ENCODE measurements around the gene MRTO4. TPM values are rescaled to one million over a fixed set of nuclear protein-coding genes. Genes with fewer than 3 reads are reported as not detected.
"Not testable (repeated sequence)": the region's sequence is repeated elsewhere in the genome, so short reads cannot be mapped to it uniquely, and the experiment has no call there.

MRTO4 gene
- polyA plus RNA-seq, 3 donors from 2014 or later, result 9.1 to 21.8 (median 17.1) TPM

DNA sequence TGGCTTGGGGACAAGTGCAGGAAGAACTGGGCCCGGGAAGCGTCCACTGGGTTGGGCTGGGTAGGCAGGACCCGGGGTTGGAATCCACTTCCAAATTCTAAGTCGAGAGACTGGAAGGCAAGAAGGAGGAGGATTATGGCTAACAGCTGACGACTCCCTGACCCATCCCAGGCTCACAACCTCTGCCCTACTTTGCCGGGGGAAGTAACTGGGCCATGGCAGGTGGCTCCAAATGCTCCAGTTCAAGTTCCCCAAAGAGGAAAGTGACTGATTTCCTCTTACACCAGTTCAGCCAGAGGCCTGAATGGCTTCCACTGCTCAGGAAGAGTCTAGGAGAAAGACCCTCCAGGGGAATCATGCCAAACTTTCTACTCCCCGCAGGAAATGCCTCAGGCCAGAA lies 11.7 kb upstream of the MRTO4 start:
- Mint-ChIP-seq H3K27ac (no peak overlapping the region), H3K27me3 (ENCODE audit: low read depth in 3 of 3) (peaks cover 0 to 2% (median 0%) of the 10 kb centered on the region in 3 donors), H3K4me3 (no peak overlapping the region), H3K36me3 (peaks cover 0 to 44% (median 26%) of the 10 kb centered on the region in 3 donors), H3K4me1 (no peaks in the 10 kb centered on the region), H3K9me3 (no peaks in the 10 kb centered on the region)
- no peak for DNase-seq

DNA sequence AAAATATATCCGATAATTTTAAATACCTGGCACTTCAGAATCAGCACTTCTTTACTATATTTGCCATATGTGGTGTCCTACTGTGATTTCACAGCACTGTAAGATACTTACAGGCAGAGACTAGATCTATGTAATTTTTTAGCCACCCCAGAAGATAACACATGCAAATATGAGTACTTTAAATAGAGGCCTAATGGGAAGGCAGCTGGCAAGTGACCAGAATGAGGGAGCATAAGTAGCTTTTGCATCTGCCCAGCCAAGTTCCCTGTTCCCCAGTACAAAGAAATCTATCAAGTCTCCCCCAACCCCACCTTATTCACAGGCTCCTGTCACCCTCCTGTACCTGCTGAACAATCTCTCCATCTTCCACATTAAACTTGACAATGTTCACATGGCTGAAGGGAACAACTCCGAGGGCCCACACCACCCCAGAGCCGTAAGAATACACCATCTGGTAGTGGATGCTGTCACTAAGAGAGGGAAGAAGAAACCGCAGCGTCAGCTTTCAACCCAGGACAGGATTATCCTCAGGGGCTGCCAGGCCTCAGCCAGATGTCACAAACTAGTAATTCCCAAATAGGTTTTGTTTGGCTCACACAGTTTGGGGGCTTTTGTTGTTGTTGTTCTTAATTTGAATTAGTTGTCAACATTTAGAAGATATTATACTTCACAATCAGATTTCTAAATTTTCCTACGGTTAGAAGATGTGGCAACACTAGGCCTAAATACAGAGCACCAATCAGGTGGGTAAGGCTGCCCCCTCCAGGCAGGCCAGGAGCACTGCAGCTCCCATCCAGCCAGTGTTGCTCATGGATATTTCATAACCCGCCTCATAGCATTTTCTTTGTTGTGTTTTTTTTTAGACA lies 10.7 kb upstream of the MRTO4 start:
- no peaks in the 10 kb centered on the region for H3K9me3 Mint-ChIP-seq
- peak overlapping the region in 3 of 6 donors; percentile 17 to 59 (median 40) for H3K27ac Mint-ChIP-seq
- no peaks in the 10 kb centered on the region for H3K4me1 Mint-ChIP-seq
- no peak overlapping the region for H3K4me3 Mint-ChIP-seq
- DNase-seq, result peak; percentile 44 to 59 (median 52)
- peaks cover 0 to 44% (median 26%) of the 10 kb centered on the region in 3 donors for H3K36me3 Mint-ChIP-seq
- peaks cover 0 to 2% (median 0%) of the 10 kb centered on the region in 3 donors for H3K27me3 Mint-ChIP-seq (ENCODE audit: low read depth in 3 of 3)

DNA sequence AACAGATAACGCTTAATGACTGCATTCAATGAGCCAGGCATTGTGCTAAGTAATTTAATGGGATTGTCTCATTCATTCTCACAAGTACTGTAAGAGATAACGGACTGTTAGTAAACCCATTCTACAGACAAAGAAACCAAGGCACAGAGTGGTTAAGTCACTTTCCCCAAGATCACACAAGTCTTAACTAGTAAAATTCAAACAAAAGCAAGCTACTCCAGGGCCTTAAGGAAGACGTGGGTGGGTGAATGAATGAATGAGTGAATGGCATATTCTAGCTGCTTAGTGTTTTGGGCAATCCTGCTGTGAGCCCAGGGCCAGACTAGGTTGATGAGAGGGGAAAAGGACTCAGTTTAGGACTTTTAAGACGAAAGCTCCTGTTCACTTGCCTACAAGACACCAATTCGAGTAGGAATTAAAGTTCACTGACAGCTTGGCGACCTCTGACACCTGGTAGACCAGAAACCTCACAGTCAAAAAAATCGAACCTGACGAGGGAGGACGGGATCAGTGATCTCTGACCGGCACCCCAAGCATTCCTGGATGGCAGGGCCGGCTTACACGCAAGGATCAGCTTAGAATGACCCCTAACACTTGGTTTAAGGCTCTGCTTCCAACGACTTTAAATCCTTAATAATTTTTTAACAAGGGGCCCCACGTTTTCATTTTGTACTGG lies 838 bp upstream of the MRTO4 start:
- no peaks in the 10 kb centered on the region for H3K9me3 Mint-ChIP-seq
- peak overlapping the region; percentile 81 to 95 (median 94) for H3K27ac Mint-ChIP-seq
- peak in 1 of 3 donors; percentile 5 for DNase-seq
- no peaks in the 10 kb centered on the region for H3K36me3 Mint-ChIP-seq
- H3K4me1 Mint-ChIP-seq, result peaks cover 30 to 35% of the 10 kb centered on the region in 2 donors
- peaks cover 2 to 9% (median 3%) of the 10 kb centered on the region in 3 donors for H3K27me3 Mint-ChIP-seq (ENCODE audit: low read depth in 3 of 3)
- H3K4me3 Mint-ChIP-seq, result peak overlapping the region; percentile 94 to 96 (median 95)

DNA sequence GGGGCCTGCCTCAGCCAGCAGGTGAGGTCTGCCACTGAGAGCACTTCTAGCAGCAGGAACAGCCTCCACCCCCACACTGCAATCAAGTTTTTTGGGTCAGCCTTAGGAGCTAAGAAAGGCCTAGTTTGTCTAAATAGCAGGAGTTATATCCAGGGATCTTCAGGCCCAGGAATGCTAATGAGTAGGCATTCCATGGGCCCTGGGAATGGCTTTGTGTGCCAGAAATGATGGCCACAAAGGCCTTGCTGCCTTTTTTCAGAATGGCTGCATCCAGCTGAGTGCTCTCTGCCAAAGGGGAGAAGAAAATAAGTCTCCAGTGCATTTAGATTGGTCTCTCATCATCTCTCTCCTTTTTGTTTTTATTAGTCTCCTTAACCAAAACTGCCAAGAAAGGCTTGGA lies 2.8 kb downstream of the MRTO4 start:
- Mint-ChIP-seq H3K4me3 (no peak overlapping the region), H3K27ac (no peak overlapping the region)

GRCh38 chr1:19255288-19255687 lies 3.7 kb downstream of the MRTO4 start:
- DNase-seq, result no peak
- Mint-ChIP-seq H3K9me3 (no peaks in the 10 kb centered on the region), H3K4me3 (no peak overlapping the region), H3K36me3 (peaks cover 4 to 10% (median 5%) of the 10 kb centered on the region in 3 donors), H3K27me3 (ENCODE audit: low read depth in 3 of 3) (peaks cover 2 to 11% (median 5%) of the 10 kb centered on the region in 3 donors), H3K4me1 (peaks cover 28 to 31% of the 10 kb centered on the region in 2 donors), H3K27ac (no peak overlapping the region)

More for the DNA sequence above, 2.8 kb downstream of the MRTO4 start:
- Mint-ChIP-seq H3K36me3 (peaks cover 4 to 10% (median 5%) of the 10 kb centered on the region in 3 donors), H3K27me3 (ENCODE audit: low read depth in 3 of 3) (peaks cover 2 to 11% (median 5%) of the 10 kb centered on the region in 3 donors), H3K9me3 (no peaks in the 10 kb centered on the region), H3K4me1 (peaks cover 30 to 35% of the 10 kb centered on the region in 2 donors)
- DNase-seq, result no peak

GRCh38 chr1:19256301-19256700 lies 4.7 kb downstream of the MRTO4 start:
- H3K27me3 Mint-ChIP-seq (ENCODE audit: low read depth in 3 of 3); H3K9me3 Mint-ChIP-seq; H3K4me3 Mint-ChIP-seq; H3K27ac Mint-ChIP-seq; DNase-seq: not testable (repeated sequence)
- peaks cover 4 to 10% (median 5%) of the 10 kb centered on the region in 3 donors for H3K36me3 Mint-ChIP-seq
- H3K4me1 Mint-ChIP-seq, result peaks cover 19 to 21% of the 10 kb centered on the region in 2 donors

GRCh38 chr1:19257178-19257914 lies 5.7 kb downstream of the MRTO4 start:
- H3K9me3 Mint-ChIP-seq, result no peaks in the 10 kb centered on the region
- no peak for DNase-seq
- H3K27me3 Mint-ChIP-seq (ENCODE audit: low read depth in 3 of 3), result peaks cover 0 to 2% (median 1%) of the 10 kb centered on the region in 3 donors
- H3K36me3 Mint-ChIP-seq, result peaks cover 4 to 10% (median 5%) of the 10 kb centered on the region in 3 donors
- H3K4me1 Mint-ChIP-seq, result peaks cover 13 to 14% of the 10 kb centered on the region in 2 donors
- no peak overlapping the region for H3K27ac Mint-ChIP-seq
- H3K4me3 Mint-ChIP-seq, result no peak overlapping the region

DNA sequence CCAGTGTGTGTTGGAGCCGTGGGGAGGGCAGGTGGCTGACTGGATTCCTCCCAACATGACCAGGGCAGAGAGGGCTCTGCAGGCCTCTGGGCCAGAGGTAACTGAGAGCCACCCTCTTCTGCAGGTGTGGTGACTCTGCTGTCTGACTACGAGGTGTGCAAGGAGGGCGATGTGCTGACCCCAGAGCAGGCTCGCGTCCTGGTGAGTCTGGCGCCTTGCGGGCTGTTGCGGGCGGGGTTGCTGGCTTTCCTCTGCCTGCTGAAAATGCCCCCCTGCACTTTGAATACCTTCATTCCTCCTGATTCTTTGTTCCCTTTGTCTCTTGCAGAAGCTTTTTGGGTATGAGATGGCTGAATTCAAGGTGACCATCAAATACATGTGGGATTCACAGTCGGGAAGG lies 6.7 kb downstream of the MRTO4 start:
- Mint-ChIP-seq H3K4me1 (peaks cover 5% of the 10 kb centered on the region in 2 donors), H3K36me3 (peaks cover 4 to 10% (median 5%) of the 10 kb centered on the region in 3 donors), H3K27me3 (ENCODE audit: low read depth in 3 of 3) (peaks cover 0 to 2% (median 1%) of the 10 kb centered on the region in 3 donors), H3K9me3 (no peaks in the 10 kb centered on the region), H3K27ac (no peak overlapping the region), H3K4me3 (no peak overlapping the region)
- DNase-seq, result no peak

DNA sequence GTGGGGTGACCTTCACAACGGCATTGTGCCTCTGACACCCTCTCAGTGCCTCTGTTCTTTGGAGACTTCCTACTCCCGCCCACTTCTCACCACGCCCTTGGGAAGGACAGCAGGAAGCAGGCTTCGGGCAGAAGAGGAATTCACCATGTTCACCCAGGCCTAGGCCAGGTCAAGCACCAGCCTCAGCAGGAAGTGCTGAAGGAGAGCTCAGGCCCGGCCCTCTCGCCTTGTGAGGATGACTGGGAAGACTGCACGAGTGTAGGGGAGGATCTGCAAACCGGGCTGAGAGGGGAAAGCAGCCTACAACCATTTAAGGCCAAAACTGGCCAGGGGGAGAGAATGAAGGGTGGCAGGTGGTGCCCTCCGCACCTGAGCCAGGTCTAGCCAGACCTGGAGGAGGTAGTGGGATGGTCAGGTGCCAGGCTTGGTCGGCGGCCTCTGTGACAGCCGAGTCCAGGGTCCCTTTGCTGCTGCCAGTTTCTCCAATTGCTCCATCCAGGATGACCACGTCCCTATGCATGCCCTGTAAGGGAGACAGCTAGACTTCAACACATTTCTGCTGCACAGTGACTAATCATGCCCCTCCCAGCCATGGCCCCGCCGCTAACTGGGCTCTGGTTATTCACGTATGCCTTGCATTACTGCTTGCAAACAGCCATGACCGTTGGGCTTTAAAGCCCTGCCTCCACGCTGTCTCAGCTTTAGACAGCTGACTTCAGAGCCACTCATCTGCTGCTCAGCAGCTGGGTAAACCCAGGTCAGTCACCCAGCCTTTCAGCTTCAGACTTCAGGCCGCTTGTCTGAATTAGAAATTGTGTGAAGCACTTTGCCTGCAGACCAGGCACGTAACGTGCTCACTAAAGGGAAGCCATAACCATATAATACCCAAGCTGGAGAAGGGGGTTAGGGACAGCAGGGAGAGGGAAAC lies 8.9 kb downstream of the MRTO4 start:
- Mint-ChIP-seq H3K9me3 (no peaks in the 10 kb centered on the region), H3K4me1 (no peaks in the 10 kb centered on the region), H3K27me3 (ENCODE audit: low read depth in 3 of 3) (peaks cover 0 to 4% (median 2%) of the 10 kb centered on the region in 3 donors), H3K36me3 (peaks cover 4 to 10% (median 5%) of the 10 kb centered on the region in 3 donors), H3K27ac (peak overlapping the region in 1 of 6 donors; percentile 2), H3K4me3 (no peak overlapping the region)
- no peak for DNase-seq

GRCh38 chr1:19262047-19262446 lies 10.4 kb downstream of the MRTO4 start:
- no peak overlapping the region for H3K4me3 Mint-ChIP-seq
- H3K9me3 Mint-ChIP-seq, result no peaks in the 10 kb centered on the region
- no peaks in the 10 kb centered on the region for H3K4me1 Mint-ChIP-seq
- H3K27me3 Mint-ChIP-seq (ENCODE audit: low read depth in 3 of 3), result peaks cover 0 to 4% (median 2%) of the 10 kb centered on the region in 3 donors
- no peak overlapping the region for H3K27ac Mint-ChIP-seq
- H3K36me3 Mint-ChIP-seq, result peaks cover 3 to 8% (median 3%) of the 10 kb centered on the region in 3 donors
- no peak for DNase-seq

DNA sequence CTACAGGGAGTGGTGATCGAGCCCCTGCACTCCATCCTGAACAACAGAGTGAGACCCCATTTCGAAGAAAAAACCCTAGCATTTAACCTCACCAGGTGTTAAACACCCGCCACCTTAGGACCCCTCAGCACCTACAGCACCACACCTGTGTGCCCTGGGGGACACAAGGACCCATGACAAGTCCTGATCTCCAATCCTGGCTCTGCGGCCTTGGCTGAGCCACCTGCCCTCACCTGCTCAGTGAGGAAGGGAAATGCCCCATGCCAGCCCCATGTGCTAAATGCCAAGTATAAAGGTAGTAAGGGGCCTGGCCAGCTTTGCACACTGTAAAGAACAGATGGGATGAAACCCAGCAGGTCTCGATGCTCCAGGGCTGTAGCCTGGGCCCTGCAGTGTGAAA lies 11.1 kb downstream of the MRTO4 start:
- Mint-ChIP-seq H3K9me3 (no peaks in the 10 kb centered on the region), H3K27me3 (ENCODE audit: low read depth in 3 of 3) (peaks cover 0 to 4% (median 2%) of the 10 kb centered on the region in 3 donors), H3K36me3 (peaks cover 0 to 4% (median 0%) of the 10 kb centered on the region in 3 donors), H3K27ac (no peak overlapping the region), H3K4me1 (no peaks in the 10 kb centered on the region), H3K4me3 (no peak overlapping the region)
- DNase-seq, result no peak

GRCh38 chr1:19268445-19268844 lies 16.8 kb downstream of the MRTO4 start:
- Mint-ChIP-seq H3K27ac (no peak overlapping the region), H3K27me3 (ENCODE audit: low read depth in 3 of 3) (peaks cover 5 to 7% (median 7%) of the 10 kb centered on the region in 3 donors)

More at GRCh38 chr1:19268445-19268844, 16.8 kb downstream of the MRTO4 start:
- Mint-ChIP-seq H3K4me1 (peaks cover 0 to 2% of the 10 kb centered on the region in 2 donors), H3K36me3 (peaks cover 0 to 5% (median 4%) of the 10 kb centered on the region in 3 donors), H3K4me3 (no peak overlapping the region), H3K9me3 (no peaks in the 10 kb centered on the region)
- no peak for DNase-seq

Measured in immature natural killer cell (primary cell).